ENCODE results near the gene NOS1. TPM values are rescaled to one million over a fixed set of nuclear protein-coding genes. Genes with fewer than 3 reads are reported as not detected.

The NOS1 gene
- total RNA-seq, 1 donor from 2014 or later = 0.05 TPM

DNA sequence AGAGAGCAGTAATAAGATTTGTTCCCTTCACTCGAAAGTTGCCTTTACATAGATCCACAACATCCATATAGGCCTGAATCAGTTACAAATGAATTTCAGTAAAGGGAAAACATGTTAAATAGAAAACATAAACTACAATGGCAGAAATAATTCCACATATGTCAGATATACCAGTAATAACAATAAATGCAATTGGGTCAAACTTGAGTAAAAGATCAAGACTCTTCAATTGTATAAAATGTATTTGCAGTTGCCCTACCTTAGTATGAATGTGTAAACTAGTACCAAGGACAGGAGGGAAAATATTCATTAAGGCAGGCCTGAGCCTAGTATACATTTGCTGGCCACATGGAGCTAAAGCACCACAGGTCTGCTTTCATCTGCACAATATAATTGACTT is 17.6 kb downstream of the NOS1 start:
- TF ChIP-seq, protein P1, sequence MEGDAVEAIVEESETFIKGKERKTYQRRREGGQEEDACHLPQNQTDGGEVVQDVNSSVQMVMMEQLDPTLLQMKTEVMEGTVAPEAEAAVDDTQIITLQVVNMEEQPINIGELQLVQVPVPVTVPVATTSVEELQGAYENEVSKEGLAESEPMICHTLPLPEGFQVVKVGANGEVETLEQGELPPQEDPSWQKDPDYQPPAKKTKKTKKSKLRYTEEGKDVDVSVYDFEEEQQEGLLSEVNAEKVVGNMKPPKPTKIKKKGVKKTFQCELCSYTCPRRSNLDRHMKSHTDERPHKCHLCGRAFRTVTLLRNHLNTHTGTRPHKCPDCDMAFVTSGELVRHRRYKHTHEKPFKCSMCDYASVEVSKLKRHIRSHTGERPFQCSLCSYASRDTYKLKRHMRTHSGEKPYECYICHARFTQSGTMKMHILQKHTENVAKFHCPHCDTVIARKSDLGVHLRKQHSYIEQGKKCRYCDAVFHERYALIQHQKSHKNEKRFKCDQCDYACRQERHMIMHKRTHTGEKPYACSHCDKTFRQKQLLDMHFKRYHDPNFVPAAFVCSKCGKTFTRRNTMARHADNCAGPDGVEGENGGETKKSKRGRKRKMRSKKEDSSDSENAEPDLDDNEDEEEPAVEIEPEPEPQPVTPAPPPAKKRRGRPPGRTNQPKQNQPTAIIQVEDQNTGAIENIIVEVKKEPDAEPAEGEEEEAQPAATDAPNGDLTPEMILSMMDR (IDR thresholded peaks at IDR 0.05) = no peak

GRCh38 chr12:117343296-117343695 is 18.1 kb downstream of the NOS1 start:
- no peak for DNase-seq (ENCODE audit: extremely low spot score, unreplicated experiment)
- no peaks in the 10 kb centered on the region for H3K36me3 Mint-ChIP-seq (ENCODE audit: unreplicated experiment)
- H3K27me3 Mint-ChIP-seq (ENCODE audit: unreplicated experiment) = no peaks in the 10 kb centered on the region
- H3K9me3 Mint-ChIP-seq (ENCODE audit: unreplicated experiment) = no peaks in the 10 kb centered on the region
- H3K27ac Mint-ChIP-seq (ENCODE audit: unreplicated experiment) = no peak overlapping the region
- no peak overlapping the region for H3K4me3 Mint-ChIP-seq (ENCODE audit: unreplicated experiment)
- TF ChIP-seq, protein P1 (IDR thresholded peaks at IDR 0.05) = no peak
- H3K4me1 Mint-ChIP-seq (ENCODE audit: unreplicated experiment) = no peaks in the 10 kb centered on the region

More for the DNA sequence above, 17.6 kb downstream of the NOS1 start:
- Mint-ChIP-seq H3K9me3 (ENCODE audit: unreplicated experiment) (no peaks in the 10 kb centered on the region), H3K4me1 (ENCODE audit: unreplicated experiment) (no peaks in the 10 kb centered on the region), H3K36me3 (ENCODE audit: unreplicated experiment) (no peaks in the 10 kb centered on the region), H3K4me3 (ENCODE audit: unreplicated experiment) (no peak overlapping the region), H3K27ac (ENCODE audit: unreplicated experiment) (no peak overlapping the region), H3K27me3 (ENCODE audit: unreplicated experiment) (no peaks in the 10 kb centered on the region)
- DNase-seq (ENCODE audit: extremely low spot score, unreplicated experiment) = no peak

DNA sequence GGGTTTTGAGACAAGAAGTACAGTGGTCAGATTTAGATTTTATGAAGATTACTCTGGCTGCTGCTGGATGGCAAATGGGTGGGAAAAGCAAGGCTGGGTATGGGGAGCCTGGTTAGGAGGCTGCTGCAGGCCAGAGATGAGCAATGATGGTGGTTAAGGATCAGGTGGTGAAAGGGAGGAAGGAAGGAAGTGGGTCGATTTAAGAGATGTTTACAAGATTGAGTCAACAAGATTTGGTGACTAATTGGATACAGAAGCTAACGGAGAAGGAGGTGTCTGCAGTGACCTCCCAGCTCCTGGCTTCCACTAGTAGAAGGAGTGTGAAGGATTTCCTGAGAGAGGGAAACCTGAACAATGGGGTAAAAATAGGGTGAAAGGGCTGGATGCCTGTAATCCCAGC is 18.7 kb downstream of the NOS1 start:
- H3K27ac Mint-ChIP-seq (ENCODE audit: unreplicated experiment) = no peak overlapping the region
- no peaks in the 10 kb centered on the region for H3K4me1 Mint-ChIP-seq (ENCODE audit: unreplicated experiment)
- H3K36me3 Mint-ChIP-seq (ENCODE audit: unreplicated experiment) = no peaks in the 10 kb centered on the region
- H3K4me3 Mint-ChIP-seq (ENCODE audit: unreplicated experiment) = no peak overlapping the region
- TF ChIP-seq, protein P1 (IDR thresholded peaks at IDR 0.05) = no peak
- no peak for DNase-seq (ENCODE audit: extremely low spot score, unreplicated experiment)
- H3K9me3 Mint-ChIP-seq (ENCODE audit: unreplicated experiment) = no peaks in the 10 kb centered on the region
- no peaks in the 10 kb centered on the region for H3K27me3 Mint-ChIP-seq (ENCODE audit: unreplicated experiment)

GRCh38 chr12:117342247-117342646 is 19.2 kb downstream of the NOS1 start:
- no peaks in the 10 kb centered on the region for H3K36me3 Mint-ChIP-seq (ENCODE audit: unreplicated experiment)
- no peaks in the 10 kb centered on the region for H3K9me3 Mint-ChIP-seq (ENCODE audit: unreplicated experiment)

DNA sequence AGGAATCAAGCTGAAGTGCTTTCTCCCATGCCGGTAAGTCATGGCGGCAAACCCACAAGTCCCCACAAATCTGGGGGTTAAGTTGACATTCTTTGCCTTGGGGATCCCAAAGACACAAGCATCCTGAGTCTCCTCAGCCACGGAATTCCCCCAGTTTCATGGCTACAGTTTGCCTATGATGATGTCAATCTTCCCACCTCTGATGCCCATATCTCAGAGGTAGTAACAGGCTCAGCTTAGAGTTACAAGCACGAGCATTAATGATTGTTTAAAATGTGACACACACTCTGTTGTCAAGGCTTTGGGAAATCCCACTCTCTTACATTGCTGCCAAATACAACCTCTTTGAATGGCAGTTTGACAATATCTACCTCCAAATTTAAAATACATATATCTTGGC is 22.3 kb downstream of the NOS1 start:
- Mint-ChIP-seq H3K36me3 (ENCODE audit: unreplicated experiment) (no peaks in the 10 kb centered on the region), H3K9me3 (ENCODE audit: unreplicated experiment) (no peaks in the 10 kb centered on the region), H3K4me1 (ENCODE audit: unreplicated experiment) (no peaks in the 10 kb centered on the region), H3K27ac (ENCODE audit: unreplicated experiment) (no peak overlapping the region), H3K4me3 (ENCODE audit: unreplicated experiment) (no peak overlapping the region), H3K27me3 (ENCODE audit: unreplicated experiment) (peaks cover 2% of the 10 kb centered on the region)
- DNase-seq (ENCODE audit: extremely low spot score, unreplicated experiment) = no peak
- TF ChIP-seq, protein P1 (IDR thresholded peaks at IDR 0.05) = no peak

More at GRCh38 chr12:117342247-117342646, 19.2 kb downstream of the NOS1 start:
- TF ChIP-seq, protein P1 (IDR thresholded peaks at IDR 0.05) = no peak
- no peaks in the 10 kb centered on the region for H3K27me3 Mint-ChIP-seq (ENCODE audit: unreplicated experiment)
- no peak overlapping the region for H3K4me3 Mint-ChIP-seq (ENCODE audit: unreplicated experiment)
- H3K27ac Mint-ChIP-seq (ENCODE audit: unreplicated experiment) = no peak overlapping the region
- DNase-seq (ENCODE audit: extremely low spot score, unreplicated experiment) = no peak
- H3K4me1 Mint-ChIP-seq (ENCODE audit: unreplicated experiment) = no peaks in the 10 kb centered on the region

All from osteocyte (in vitro differentiated cells).